CD1c-positive myeloid dendritic cell (primary cell): ENCODE data around the gene KIF22.
A peak's percentile ranks its signal among the peaks of the same experiment; 100 is the strongest.
"Not testable (repeated sequence)": the region's sequence is repeated elsewhere in the genome, so short reads cannot be mapped to it uniquely, and the experiment has no call there.

Source experiments
- DNase-seq: peaks from one replicate; pipeline ENCODE4 v3.0.0-alpha.2; 2016; ENCODE audit errors: extremely low spot score

KIF22 gene

DNA sequence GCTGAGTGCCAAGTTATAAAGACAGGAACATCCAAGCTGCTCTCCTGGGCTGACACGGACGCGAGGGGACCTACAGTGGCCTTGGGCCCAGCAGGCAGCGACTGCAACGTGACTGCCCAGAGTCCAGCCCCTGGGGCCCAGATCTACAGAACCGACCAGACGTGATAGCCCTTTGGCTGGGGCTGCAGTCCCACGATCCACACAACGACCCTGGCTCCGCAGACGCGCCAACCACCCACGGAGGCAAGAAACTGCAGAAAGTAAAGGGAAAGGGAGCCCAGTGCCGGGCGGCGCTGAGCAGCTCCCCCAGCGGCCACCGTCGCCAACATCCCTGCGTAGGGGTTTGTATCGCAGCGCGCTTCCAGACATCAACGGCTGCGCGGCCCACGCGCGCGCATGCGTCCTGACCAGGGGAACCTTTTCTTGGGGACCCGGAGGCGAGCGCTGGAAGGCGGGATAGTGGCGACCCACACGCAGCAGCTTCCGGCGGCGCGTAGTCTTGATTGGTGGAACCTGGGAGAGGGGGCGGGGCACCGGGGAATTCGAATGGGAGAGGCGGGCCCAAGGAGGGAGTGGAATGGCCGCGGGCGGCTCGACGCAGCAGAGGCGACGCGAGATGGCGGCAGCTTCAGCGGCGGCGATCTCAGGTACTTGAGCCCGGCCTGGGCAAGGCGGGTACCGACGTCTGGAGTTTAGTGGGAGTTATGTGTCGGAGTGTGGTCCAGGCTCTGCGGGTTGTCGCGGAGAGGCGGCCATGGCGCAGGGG, at the start of gene KIF22:
Gene KIF22, plus strand, starts transcription at position 569 of the 766 bp plus-strand sequence. Its CDS starts 9 bp downstream, at position 578.
- DNase-seq = peak; percentile 100

- no peak for DNase-seq
Measured at GRCh38 chr16:29742683-29743275, 47.8 kb upstream of the KIF22 start.

- no peak for DNase-seq
Measured at GRCh38 chr16:29743475-29743826, 47.1 kb upstream of the KIF22 start.

DNA sequence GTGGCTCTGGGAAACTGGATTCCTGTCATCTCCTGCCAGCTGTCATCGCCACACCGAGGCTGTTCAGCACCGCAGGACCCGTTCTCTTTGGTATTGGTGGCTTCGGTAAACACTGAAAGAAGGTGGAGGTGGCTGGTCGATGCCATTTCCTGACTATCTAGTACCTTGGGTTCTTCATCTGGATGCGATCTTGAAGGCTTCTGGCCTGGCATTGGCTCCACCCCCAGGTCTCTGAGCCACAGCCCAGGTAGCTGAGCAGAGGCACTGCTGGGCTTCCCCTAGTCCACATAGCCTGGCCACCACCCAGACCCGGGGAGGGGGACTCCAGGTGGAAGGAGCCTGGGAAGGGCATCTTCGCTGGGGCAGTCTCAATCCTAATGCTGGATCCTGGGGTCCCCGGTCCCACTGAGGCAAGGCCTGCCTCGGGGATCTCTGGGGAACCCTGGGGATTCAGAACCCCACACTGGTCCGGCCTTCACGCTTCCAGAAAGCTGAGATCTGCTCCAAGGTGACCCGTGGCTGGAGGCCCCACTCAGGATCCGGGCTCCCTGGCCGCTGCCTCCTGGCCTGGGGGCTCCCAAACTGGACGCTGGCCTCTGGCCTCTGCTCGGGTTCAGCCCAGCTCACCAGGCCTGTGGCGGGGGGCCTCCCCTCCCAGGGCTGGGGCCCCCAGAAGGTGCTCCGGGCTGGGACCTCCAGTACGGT, 46.6 kb upstream of the KIF22 start:
- DNase-seq = no peak

GRCh38 chr16:29744541-29745101, 45.9 kb upstream of the KIF22 start:
- DNase-seq = no peak

- peak; percentile 85 for DNase-seq
Measured at GRCh38 chr16:29745121-29745852, 45.3 kb upstream of the KIF22 start.

GRCh38 chr16:29745853-29746345, 44.7 kb upstream of the KIF22 start, which contains the start of gene C16orf54:
C16orf54 (minus strand) TSS chr16:29745990; CDS start chr16:29744951, 1,039 bp downstream.
- DNase-seq = peak; percentile 96

DNA sequence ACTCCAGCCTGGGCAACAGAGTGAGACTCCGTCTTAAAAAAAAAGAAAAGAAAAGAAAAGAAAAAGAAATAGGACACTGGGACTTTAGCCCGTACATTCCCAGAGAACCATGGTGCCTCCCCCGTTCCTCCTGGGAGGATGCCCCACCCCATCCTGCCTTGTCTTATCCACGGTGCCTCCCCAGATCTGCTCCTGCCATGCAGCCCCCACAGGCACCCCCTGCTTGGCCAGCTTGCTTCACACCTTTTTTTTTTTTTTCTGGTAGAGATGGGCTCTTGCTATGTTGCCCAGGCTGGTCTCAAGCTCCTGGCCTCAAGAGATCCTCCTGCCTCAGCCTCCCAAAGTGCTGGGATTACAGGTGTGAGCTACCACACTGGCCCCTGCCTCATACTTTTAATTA, 44.0 kb upstream of the KIF22 start:
- DNase-seq = not testable (repeated sequence)

DNA sequence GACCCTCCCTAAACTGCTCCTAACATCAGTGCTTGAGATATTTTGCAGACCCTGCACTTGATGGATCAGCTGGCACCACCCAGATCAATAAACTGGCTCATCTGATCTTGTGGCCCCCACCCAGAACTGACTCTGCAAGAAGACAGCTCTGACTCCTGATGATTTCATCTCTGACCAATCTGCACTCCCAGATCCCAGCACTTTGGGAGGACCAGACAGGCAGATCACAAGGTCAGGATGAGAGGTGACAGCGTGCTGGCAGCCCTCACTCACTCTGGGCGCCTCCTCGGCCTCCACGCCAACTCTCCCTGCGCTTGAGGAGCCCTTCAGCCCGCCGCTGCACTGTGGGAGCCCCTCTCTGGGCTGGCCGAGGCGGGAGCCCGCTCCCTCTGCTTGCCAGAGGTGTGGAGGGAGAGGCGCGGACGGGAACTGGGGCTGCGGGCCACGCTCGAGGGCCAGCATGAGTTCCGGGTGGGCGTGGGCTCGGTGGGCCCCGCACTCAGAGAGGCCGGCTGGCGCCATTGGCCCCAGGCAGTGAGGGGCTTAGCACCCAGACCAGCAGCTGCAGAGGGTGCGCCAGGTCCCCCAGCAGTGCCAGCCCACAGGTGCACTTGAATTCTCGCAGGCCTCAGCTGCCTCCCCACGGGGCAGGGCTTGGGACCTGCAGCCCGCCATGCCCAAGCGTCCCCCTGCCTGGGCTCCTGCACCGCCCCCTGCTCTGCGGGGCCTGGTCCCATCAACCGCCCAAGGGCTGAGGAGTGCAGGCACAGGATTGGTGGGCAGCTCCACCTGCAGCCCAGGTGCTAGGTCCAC, 42.4 kb upstream of the KIF22 start:
- DNase-seq = no peak

GRCh38 chr16:29748760-29749149, 41.8 kb upstream of the KIF22 start:
- not testable (repeated sequence) for DNase-seq

DNA sequence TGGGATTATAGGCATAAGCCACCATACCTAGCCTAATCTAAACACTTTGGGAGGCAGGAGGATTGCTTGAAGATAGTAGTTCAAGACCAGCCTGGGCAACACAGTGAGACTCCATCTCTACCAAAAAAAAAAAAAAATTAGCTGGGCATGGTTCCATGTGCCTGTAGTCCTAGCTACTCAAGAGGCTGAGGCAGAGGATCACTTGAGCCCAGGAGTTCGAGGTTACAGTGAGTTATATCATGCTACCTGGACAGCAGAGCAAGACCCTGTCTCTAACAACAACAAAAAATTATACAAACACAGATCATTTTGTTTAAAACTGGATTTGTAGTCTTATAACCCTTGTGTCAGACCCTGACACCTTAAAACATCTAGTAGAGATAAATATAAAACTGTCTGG, 37.0 kb upstream of the KIF22 start:
- DNase-seq = no peak

- no peak for DNase-seq
Measured at GRCh38 chr16:29756654-29757053, 33.9 kb upstream of the KIF22 start.

- not testable (repeated sequence) for DNase-seq
Measured at GRCh38 chr16:29757086-29757485, 33.5 kb upstream of the KIF22 start.

- no peak for DNase-seq
Measured at GRCh38 chr16:29757950-29758466, 32.5 kb upstream of the KIF22 start.

- DNase-seq = no peak
Measured at GRCh38 chr16:29760567-29761279, 29.8 kb upstream of the KIF22 start.

DNA sequence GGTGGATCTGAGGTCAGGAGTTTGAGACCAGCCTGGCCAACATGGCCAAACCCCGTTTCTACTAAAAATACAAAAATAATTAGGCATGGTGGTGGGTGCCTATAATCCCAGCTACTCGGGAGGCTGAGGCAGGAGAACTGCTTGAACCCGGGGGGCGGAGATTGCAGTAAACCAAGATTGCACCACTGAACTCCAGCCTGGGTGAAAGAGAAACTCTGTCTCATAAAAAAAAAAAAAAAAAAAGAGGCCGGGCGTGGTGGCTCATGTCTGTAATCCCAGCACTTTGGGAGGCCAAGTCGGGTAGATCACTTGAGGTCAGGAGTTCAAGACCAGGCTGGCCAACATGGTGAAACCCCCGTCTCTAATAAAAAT, 29.3 kb upstream of the KIF22 start:
- not testable (repeated sequence) for DNase-seq

DNA sequence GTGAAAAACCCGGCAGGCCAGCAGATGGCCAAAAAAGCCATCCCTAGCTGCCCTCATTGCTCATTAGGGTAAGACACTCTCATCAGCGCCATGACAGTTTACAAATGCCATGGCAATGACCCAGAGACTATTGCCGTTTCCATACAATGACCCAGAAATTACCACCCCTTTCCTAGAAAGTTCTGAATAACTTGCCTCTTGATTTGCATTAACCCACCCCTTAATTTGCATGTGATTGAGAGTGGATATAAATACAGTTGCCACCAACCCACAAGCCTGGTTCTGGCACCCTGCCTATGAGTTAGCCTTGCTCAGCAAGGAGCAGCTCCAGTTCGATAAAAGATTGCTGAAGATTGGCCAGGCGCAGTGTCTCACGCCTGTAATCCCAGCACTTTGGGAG, 28.7 kb upstream of the KIF22 start:
- no peak for DNase-seq

DNA sequence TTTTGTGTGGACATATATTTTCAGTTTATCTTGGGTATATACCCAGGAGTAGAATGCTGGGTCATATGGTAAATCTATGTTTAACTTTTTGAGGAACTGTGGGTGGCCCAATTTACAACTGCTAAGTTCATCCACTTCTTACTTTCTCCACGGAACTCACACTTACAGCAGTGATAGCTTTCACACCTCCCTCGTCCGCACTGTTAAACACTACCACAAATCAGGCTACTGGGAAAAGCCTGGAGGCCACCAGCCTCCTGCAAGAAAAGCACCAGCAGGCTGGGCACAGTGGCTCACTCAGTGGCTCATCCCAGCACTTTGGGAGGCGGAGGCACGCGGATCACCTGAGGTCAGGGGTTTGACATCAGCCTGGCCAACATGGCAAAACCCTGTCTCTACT, 27.2 kb upstream of the KIF22 start:
- no peak for DNase-seq

DNA sequence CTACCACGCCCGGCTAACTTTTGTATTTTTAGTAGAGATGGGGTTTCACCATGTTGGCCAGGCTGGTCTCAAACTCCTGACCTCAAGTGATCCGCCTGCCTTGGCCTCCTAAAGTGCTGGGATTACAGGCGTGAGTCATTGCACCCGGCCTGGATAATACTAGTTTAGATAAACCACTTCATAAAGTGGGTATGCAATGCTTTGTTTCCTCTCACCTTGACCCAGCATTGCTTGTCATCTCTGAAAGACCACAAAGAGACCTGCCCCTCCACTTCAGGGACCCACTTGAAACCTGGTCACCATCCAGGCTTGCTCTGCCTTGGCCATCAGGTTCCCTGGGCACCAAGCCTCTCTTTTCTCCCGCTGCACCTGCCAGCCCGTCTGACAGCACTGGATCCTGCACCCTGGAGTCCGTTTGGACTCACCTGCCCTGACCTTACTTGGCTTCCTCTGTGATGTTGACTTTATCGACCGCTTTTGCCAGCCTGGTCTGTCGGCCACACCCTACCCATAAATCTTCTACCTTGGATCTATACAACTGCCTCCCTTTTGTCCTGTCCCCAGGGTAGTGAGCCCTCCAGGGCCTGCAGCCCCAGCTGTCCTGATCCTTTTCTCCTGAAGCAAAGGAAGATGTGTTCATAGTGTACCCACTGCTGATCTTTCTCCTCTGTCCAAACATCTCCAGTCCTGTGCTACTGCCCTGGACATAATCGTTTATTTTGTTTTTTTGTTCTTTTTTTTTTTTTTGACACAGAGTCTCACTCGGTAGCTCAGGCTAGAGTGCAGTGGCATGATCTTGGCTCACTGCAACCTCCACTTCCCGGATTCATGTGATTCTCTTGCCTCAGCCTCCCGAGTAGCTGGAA, 25.2 kb upstream of the KIF22 start:
- no peak for DNase-seq
